ENCODE measurements around the gene KCNAB1.

- TF ChIP-seq CTCF (IDR thresholded peaks at IDR 0.05) (no peak), POLR2A (IDR thresholded peaks at IDR 0.05) (no peak), EP300 (IDR thresholded peaks at IDR 0.05; ENCODE audit: low read depth) (no peak)
These were observed 219.1 kb downstream of the KCNAB1 start for GRCh38 chr3:156339491-156339890.

Measured in transverse colon (tissue), 3 donors.